HG03521 (cell line): ENCODE measurements around the gene VDR.

Experiments
- ATAC-seq: cut with Tn5 transposase; IDR thresholded peaks from one replicate; pipeline ENCODE4 v1.9.1; 2021; ENCODE audit warnings: mild to moderate bottlenecking, moderate library complexity; ENCODE audit not compliant: unreplicated experiment

VDR gene

GRCh38 chr12:47894652-47895051 lies 10.1 kb downstream of the VDR start:
- ATAC-seq, result no peak

GRCh38 chr12:47894068-47894467 lies 10.7 kb downstream of the VDR start:
- no peak for ATAC-seq

DNA sequence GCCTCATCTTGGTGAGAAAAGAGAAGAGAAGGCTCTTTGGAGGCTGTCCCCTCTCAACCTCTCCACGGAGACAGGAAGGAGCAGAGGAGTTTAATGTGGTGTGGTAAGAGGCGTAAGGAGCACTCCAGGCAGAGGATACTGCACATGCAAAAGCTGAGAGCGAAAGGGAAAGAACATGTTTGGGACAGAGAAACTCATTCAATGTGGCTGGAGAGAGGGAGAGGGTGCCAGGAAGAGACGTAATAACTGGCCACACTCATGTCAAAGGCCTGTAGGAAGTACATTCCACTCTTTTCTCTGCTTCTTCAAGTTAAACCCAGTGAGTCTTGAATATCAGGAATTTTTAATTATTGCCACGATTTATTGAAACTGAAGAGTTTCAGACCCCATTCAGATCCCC lies 12.0 kb downstream of the VDR start:
- ATAC-seq, result no peak

GRCh38 chr12:47891356-47891755 lies 13.4 kb downstream of the VDR start:
- ATAC-seq, result no peak

DNA sequence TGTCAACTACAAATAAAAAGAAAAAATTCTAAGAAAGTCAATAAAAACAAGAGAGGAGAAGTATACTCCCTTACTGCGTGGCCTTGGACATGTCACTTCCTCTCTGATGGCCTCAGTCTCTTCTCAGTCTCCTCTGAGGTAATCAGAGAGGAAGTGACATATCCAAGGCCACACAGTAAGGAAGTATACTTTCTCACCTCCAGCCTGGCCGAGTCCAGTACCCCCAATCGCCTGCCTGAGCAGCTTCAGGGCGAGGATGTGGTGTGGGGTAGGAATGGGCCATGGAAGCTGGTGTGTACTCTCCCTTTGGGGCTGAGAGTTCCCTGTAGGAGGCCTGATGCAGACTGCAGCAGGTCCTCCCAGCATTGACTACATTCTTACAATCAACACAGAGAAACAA lies 15.8 kb downstream of the VDR start:
- ATAC-seq, result no peak

- ATAC-seq, result no peak
These were observed 16.5 kb downstream of the VDR start for GRCh38 chr12:47888153-47888819.

GRCh38 chr12:47887529-47887928 lies 17.3 kb downstream of the VDR start:
- no peak for ATAC-seq

GRCh38 chr12:47886510-47887240 lies 18.1 kb downstream of the VDR start:
- no peak for ATAC-seq

DNA sequence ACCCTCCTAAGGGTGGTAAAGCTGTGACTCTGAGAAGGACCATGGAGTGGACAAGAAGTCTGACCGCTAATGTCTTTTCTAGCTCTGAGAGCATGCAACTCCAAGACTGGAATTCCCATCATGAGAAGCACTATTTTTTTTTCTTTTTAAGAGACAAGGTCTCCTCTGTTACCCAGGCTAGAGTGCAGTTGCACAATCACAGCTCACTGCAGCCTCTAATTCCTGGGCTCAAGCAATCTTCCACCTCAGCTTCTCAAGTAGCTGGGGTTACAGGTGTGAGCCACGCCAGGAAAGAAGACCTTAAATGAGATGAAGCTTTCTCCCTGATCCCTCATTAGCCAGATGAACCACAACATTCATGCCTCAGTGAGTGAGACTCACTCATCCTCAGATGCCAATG lies 19.2 kb downstream of the VDR start:
- no peak for ATAC-seq

GRCh38 chr12:47885012-47885501 lies 19.7 kb downstream of the VDR start:
- peak; percentile 38 for ATAC-seq

- no peak for ATAC-seq
These were observed 20.3 kb downstream of the VDR start for GRCh38 chr12:47884501-47884900.

DNA sequence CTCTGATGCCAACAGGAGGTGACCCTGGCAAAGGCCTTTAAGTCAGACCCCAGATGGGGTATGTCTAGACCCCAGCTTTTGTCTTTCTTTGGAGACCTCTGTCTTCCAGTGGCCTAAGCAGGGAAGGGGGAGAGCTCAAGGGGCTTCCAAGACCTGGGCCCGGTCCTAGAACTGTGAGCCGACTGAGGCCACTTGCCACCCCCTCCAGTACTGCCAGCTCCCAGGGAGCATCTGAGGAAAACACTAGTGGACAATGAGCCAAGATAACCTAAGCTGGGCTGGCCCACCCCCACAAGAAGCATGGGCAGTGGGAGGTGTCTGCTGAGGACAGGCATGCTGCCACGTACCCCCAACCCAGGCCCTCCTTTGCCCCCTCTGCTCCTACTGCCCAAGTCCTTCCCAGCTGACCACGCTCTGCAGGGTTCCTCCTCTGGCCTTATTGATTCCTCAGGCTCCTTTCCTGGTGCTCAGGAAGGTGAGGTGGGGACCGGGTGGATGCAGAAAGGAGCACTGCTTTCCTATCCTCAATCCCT lies 21.1 kb downstream of the VDR start:
- no peak for ATAC-seq

GRCh38 chr12:47882781-47883546 lies 21.8 kb downstream of the VDR start:
- ATAC-seq, result peak; percentile 72

DNA sequence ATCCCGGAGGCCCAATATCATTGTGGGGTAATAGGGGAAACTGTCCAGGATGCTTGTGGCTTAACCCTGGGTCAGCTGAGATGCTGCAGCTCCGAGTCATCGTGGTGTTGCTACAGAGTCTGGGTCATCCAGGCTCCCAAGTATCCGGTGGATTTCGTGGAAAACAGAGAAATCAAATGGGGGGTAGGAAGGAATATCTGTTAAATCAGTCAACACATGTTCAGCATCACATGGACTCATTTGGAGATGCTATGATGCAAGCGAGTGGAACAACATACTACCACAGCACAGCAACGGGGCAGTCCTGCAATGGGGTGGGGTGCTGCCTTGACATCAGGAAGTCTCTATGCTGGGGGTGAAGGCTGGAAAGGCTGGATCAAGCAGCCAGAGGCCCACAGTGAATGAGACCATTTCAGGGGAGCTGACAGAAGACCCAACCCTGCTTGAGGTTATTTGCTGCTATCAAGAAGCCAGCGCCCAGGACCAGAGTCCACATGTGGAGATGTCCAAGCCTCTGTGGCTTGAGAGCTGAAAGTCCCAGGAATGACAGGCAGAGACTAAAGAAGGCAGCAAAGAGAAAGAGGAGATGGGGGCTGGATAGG lies 22.9 kb downstream of the VDR start:
- no peak for ATAC-seq

GRCh38 chr12:47881051-47881450 lies 23.7 kb downstream of the VDR start:
- no peak for ATAC-seq

DNA sequence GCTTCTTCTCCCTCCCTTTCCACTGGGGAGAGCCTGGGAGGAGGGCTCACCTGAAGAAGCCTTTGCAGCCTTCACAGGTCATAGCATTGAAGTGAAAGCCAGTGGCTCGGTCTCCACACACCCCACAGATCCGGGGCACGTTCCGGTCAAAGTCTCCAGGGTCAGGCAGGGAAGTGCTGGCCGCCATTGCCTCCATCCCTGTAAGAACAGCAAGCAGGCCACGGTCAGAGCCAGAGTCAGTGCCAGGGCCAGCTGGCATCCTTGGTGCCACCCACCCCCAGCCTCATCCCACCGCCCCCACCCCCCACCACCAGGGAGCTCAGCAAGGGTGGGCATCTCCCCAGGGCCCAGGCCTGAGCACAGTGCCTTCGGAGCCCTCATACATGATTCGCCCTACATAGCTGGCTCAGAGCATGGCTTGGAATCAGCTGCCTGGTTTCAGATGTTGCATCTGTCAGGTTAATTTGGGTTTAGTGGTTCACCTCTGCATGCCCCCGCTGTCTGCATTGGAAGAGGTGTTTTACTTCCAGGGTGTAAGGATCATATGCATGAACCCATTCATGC lies 25.8 kb downstream of the VDR start:
- ATAC-seq, result no peak

GRCh38 chr12:47878293-47878917 lies 26.4 kb downstream of the VDR start:
- ATAC-seq, result no peak

DNA sequence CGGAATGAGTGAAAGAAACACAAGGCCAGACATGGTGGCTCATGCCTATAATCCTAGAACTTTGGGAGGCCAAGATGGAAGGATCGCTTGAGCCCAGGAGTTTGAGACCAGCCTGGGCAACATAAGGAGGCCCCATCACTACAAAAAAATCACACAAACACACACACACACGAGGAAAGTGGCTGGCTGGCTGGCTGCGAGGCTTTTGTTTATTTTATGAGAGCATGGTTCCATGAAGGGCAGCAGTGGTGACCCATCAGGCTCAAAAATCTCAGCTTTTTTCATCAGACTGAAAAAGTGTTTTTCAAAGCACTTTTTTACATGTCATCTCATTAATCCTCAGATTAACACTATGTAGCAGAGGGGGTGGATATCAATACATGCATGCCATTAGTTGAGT lies 27.7 kb downstream of the VDR start:
- no peak for ATAC-seq

- ATAC-seq, result no peak
These were observed 28.3 kb downstream of the VDR start for GRCh38 chr12:47876440-47876960.
